ENCODE measurements around the gene KRTAP10-1. TPM values are rescaled to one million over a fixed set of nuclear protein-coding genes. Genes with fewer than 3 reads are reported as not detected.
A peak's percentile ranks its signal among the peaks of the same experiment; 100 is the strongest.

Gene KRTAP10-1
- total and polyA plus RNA-seq, 2 of the 8 experiments (the other 6 are each of a cell fraction or from before 2014, with no cell fraction given) = 0.08 TPM; not detected in 1

- Histone ChIP-seq H2AFZ (ENCODE audit: low read length) (no peak overlapping the region), H2BK15ac (ENCODE audit: low read length) (no peak overlapping the region), H3K14ac (ENCODE audit: insufficient read length) (no peak overlapping the region), H3K4me3 (ENCODE audit: extremely low read depth in 1 of 4, insufficient read depth in 2 of 4, low read depth in 3 of 4, low read length in 4 of 4) (no peak overlapping the region), H2BK20ac (ENCODE audit: low read length) (peak overlapping the region; percentile 48; the same call in 1 of the 2 replicates), H3K27me3 (replicated peaks in 1 of 4; ENCODE audit: control insufficient read depth in 3 of 4, extremely low read depth in 1 of 4, insufficient read depth in 3 of 4, low read length in 3 of 4) (no peaks in the 10 kb centered on the region; a peak in 1 of 7 replicates), H3K9ac (replicated peaks in 1 of 4; ENCODE audit: extremely low read depth in 1 of 4, low read depth in 3 of 4, low read length in 3 of 4) (no peak overlapping the region), H3K18ac (ENCODE audit: extremely low read depth, low read length) (no peak overlapping the region), H2BK12ac (ENCODE audit: low read depth, low read length) (0 out of 2 replicates have a peak overlapping the region, but pooled peaks have one; percentile 17), H4K5ac (ENCODE audit: insufficient read length, low read depth, low read length) (no peak overlapping the region), H3K36me3 (ENCODE audit: control insufficient read depth in 2 of 4, insufficient read depth in 4 of 4, low read length in 3 of 4) (no peaks in the 10 kb centered on the region), H2BK5ac (ENCODE audit: low read depth, low read length) (no peak overlapping the region), H3K4ac (replicated peaks; ENCODE audit: insufficient read length, low read depth, low read length) (no peak overlapping the region), H3K23ac (ENCODE audit: insufficient read length) (no peak overlapping the region), H4K91ac (replicated peaks; ENCODE audit: insufficient read length, low read length) (no peak overlapping the region), H3K9me3 (ENCODE audit: insufficient read depth in 2 of 2, low read depth in 1 of 2, low read length in 1 of 2) (peaks cover 13% of the 10 kb centered on the region in 2 experiments; a peak in 3 of 4 replicates), H3K79me1 (ENCODE audit: low read depth, low read length) (no peaks in the 10 kb centered on the region), H2BK120ac (replicated peaks; ENCODE audit: low read depth, low read length) (no peak overlapping the region), H3K4me2 (ENCODE audit: insufficient read depth in 1 of 2, low read depth in 2 of 2, low read length in 2 of 2) (no peak overlapping the region; a peak in 1 of 4 replicates), H3K56ac (replicated peaks; ENCODE audit: insufficient read length, low read depth, low read length) (no peak overlapping the region), H3K27ac (ENCODE audit: low read depth, low read length) (no peak overlapping the region), H2AK5ac (ENCODE audit: low read depth, low read length) (no peak overlapping the region), H3K23me2 (ENCODE audit: low read depth, low read length) (no peaks in the 10 kb centered on the region; the same call in 1 of the 2 replicates), H4K20me1 (replicated peaks in 1 of 2; ENCODE audit: control insufficient read depth in 1 of 2, insufficient read depth in 2 of 2, low read length in 2 of 2) (no peaks in the 10 kb centered on the region), H4K8ac (ENCODE audit: extremely low read depth, insufficient read depth, low read length) (no peak overlapping the region), H3K79me2 (ENCODE audit: control insufficient read depth in 1 of 2, insufficient read depth in 2 of 2, low read length in 2 of 2) (no peaks in the 10 kb centered on the region), H3K4me1 (replicated peaks in 1 of 4; ENCODE audit: control insufficient read depth in 3 of 4, insufficient read depth in 4 of 4, low read length in 3 of 4) (peaks cover 0 to 8% (median 0%) of the 10 kb centered on the region in 4 experiments; a peak in 1 of 7 replicates)
- TF ChIP-seq NANOG (IDR thresholded peaks at IDR 0.05; ENCODE audit: insufficient read depth, low read depth, low read length, poor library complexity, severe bottlenecking) = no peak
- peak; percentile 3 to 7 (median 5); a peak in 3 of 4 replicates for TF ChIP-seq CTCF (IDR thresholded peaks at IDR 0.05; ENCODE audit: control extremely low read depth in 1 of 3, insufficient read depth in 1 of 3, low read depth in 1 of 3, low read length in 3 of 3)
- no peak for TF ChIP-seq BCL11A (IDR thresholded peaks at IDR 0.05; ENCODE audit: low read depth in 2 of 2, low read length in 2 of 2)
- no peak for TF ChIP-seq RFX5 (IDR thresholded peaks at IDR 0.05; ENCODE audit: borderline replicate concordance, low read depth, low read length)
- peak; percentile 53; the same call in 1 of the 2 replicates for TF ChIP-seq KDM1A (IDR thresholded peaks at IDR 0.05; ENCODE audit: borderline replicate concordance, low read length)
- 76% methylated on average over 21 of the region's 21 CpGs; no CpG with 5 or more reads in 1 of the 2 experiments for WGBS, 2 experiments (ENCODE audit: extremely low coverage in 1 of 2, insufficient coverage in 1 of 2, insufficient read length in 1 of 2, insufficient replicate concordance in 2 of 2, low coverage in 1 of 2, low lambda C conversion rate in 2 of 2, missing lambda C conversion rate in 1 of 2)
- no peak for FAIRE-seq
- POLR2A ChIA-PET (ENCODE audit: partially characterized antibody) = interaction anchor here (0.6 to 0.9 kb wide), 2 partner anchors 14 to 449 kb away, joined by 3 read pairs; no protein-coding TSS in a partner anchor
- CTCF ChIA-PET (ENCODE audit: partially characterized antibody) = interaction anchor here (0.7 to 1.4 kb wide), 7 partner anchors 9 to 231 kb away, joined by 3 to 6 read pairs (median 4); no protein-coding TSS in a partner anchor
- DNase-seq (ENCODE audit: low read depth in 1 of 2, low spot score in 2 of 2) = peak in 1 of 2 experiments; percentile 52
These were observed 34.7 kb upstream of the KRTAP10-1 start for GRCh38 chr21:44574457-44575306.

Data from H1 (cell line).